GM12801 (cell line): ENCODE data around the gene SIVA1.

ENCODE experiments used
- TF ChIP-seq, protein P1 (sequence below): IDR thresholded peaks from one replicate; pipeline ENCODE4 v1.5.1; 2011; ENCODE audit warnings: control low read depth; ENCODE audit not compliant: insufficient read length; ENCODE audit errors: extremely low read depth

SIVA1 gene

DNA sequence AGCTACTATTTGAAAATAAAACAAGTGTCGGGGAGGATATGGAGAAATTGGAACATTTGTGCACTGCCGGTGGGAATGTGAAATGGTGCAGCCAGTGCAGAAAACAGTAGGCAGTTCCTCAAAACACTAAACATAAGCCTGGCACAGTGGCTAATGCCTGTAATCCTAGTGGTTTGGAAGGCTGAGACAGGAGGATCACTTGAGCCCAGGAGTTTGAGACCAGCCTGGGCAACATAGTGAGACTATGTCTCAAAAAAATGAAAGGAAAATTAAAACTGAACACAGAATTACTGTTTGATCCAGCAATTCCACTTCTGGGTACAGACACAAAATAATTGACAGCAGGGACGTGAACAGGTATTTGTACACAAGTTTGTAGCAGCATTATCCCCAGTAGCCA lies 12.6 kb downstream of the SIVA1 start:
- TF ChIP-seq, protein P1, sequence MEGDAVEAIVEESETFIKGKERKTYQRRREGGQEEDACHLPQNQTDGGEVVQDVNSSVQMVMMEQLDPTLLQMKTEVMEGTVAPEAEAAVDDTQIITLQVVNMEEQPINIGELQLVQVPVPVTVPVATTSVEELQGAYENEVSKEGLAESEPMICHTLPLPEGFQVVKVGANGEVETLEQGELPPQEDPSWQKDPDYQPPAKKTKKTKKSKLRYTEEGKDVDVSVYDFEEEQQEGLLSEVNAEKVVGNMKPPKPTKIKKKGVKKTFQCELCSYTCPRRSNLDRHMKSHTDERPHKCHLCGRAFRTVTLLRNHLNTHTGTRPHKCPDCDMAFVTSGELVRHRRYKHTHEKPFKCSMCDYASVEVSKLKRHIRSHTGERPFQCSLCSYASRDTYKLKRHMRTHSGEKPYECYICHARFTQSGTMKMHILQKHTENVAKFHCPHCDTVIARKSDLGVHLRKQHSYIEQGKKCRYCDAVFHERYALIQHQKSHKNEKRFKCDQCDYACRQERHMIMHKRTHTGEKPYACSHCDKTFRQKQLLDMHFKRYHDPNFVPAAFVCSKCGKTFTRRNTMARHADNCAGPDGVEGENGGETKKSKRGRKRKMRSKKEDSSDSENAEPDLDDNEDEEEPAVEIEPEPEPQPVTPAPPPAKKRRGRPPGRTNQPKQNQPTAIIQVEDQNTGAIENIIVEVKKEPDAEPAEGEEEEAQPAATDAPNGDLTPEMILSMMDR: no peak

DNA sequence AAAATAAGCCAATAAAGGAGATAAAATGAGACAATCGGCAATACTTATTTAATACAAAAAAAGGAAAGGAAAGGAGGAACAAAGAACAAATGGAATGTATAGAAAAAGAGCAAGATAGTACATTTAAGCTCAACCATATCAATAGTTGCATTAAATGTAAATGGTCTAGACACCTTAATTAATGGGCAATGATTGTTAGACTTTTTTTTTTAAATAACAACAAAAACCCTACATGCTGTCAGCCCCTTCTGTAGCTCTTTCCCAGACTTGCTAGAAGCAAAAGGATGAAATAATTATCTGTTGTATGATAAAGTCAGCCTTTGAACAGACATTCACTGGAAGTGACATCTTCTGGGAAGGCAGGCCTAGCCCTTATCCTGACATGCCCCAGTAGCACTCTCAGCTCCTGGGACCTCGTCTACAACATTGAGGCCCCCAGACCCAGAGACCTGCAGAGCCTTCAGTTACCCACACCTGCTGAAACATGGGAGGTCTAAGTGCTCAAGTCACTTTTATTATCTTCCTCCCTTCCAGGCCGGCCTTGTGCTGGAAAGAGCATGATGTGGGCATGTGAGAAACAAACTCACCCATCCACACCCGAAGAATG lies 13.4 kb downstream of the SIVA1 start:
- TF ChIP-seq, protein P1: no peak

- TF ChIP-seq, protein P1: no peak
These were observed 14.1 kb downstream of the SIVA1 start for GRCh38 chr14:104766863-104767633.

DNA sequence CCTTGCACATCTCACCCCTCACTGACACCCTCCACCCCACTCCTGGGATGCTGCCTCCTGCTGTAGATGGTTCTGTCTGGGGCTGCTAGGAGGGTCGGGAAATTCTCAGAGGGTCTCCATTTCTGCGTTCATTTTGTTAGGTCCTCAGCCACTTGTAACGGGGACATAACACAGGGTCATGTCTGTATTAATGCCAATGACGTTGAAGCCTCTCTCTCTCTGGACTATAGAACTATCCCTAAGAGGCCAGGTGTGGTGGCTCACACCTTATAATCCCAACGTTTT lies 14.6 kb downstream of the SIVA1 start:
- TF ChIP-seq, protein P1: no peak

DNA sequence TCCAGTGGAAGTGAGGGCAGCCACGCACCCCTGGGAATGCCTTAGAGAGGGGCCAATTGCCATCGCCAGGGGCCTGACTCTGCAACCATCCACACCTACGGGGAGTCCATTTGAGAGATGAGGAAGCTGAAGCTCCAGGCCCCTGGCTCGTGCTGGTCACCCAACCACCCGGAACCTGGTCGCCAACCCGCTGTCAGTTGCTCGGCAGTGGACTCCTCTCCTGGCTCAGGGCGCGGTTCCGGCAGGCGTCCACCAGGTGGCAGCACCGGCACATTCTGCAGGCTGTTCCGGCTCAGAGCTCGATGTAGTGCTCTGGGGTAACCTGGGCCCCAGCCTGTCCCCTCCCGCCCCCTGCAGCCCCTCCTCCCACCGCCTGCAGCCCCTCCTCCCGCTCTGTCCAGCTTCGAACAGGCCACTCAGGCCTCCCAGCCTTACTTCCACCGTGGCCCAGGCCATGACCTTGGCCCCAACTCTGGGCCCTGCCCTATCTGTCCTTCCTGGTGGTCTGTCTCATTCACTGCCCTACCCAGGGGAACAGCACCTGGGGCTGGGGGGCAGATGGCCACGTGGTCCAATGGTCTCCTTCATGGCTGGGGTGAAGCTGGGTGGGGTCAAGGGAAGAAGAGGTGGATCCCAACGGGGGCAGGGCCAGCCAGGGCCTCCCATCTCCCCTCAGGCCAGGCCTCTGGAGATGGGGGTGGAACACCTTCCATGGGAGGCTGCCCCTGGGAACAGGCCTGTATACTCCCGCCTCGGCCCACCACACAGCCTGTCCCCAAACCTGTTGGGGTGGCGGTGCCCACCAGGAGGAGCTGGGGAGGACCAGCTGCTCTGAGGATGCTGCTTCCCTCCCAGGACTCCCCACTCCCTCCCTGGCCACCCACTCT lies 15.7 kb downstream of the SIVA1 start:
- TF ChIP-seq, protein P1: peak; percentile 38

DNA sequence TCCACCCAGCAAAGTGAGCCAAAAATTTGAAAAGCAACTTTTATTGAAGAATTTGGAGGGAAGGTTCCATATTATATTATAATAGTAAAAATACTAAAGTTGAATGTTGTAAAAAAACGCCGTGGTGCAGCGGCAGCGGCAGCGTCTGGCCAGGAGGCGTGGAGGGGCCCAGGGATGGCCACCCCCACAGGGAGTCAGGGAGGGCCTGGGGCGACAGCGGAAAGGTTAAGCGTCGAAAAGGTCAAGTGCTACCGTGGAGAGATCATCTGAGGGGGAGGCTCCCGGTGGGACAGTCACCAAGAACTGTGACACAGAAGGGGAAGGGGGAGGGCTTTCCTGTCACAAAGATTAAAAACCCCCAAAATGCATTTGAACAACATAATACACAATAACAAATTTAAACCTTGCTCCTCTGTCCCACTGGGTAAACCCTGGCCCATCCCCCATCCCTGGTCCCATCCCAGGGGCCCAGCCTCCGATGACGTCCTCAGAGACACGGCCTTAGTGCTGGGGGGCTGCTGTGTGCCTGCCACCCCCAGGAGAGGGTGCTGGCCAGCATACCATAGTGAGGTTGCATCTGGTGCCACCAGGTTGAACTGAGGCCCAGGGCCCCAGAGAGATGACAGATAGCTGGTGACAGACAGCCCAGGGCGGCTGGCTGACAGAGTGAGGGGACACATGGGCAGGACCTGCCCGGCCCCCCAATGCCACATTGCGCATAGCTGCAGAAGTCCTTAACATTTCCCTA lies 16.6 kb downstream of the SIVA1 start:
- TF ChIP-seq, protein P1: no peak
